GM19452 (cell line): ENCODE results near the gene GHRH.

Source experiments
- ATAC-seq: cut with Tn5 transposase; IDR thresholded peaks from one replicate; pipeline ENCODE4 v1.9.1; 2021; ENCODE audit not compliant: unreplicated experiment

Gene GHRH

GRCh38 chr20:37240337-37241067, 21.1 kb downstream of the GHRH start:
- no peak for ATAC-seq

- no peak for ATAC-seq
Measured at GRCh38 chr20:37238935-37239451, 22.6 kb downstream of the GHRH start.

- no peak for ATAC-seq
Measured at GRCh38 chr20:37238426-37238825, 23.2 kb downstream of the GHRH start.

GRCh38 chr20:37237656-37238055, 24.0 kb downstream of the GHRH start:
- ATAC-seq, result no peak

GRCh38 chr20:37236462-37236861, 25.2 kb downstream of the GHRH start:
- no peak for ATAC-seq

GRCh38 chr20:37235065-37235464, 26.5 kb downstream of the GHRH start:
- ATAC-seq, result no peak

- no peak for ATAC-seq
Measured at GRCh38 chr20:37234254-37234581, 27.4 kb downstream of the GHRH start.

GRCh38 chr20:37233548-37234253, 27.9 kb downstream of the GHRH start:
- no peak for ATAC-seq

- no peak for ATAC-seq
Measured at GRCh38 chr20:37231947-37232630, 29.5 kb downstream of the GHRH start.

- ATAC-seq, result no peak
Measured at GRCh38 chr20:37230200-37230599, 31.4 kb downstream of the GHRH start.

- no peak for ATAC-seq
Measured at GRCh38 chr20:37229357-37229756, 32.3 kb downstream of the GHRH start.

- no peak for ATAC-seq
Measured at GRCh38 chr20:37228656-37229055, 33.0 kb downstream of the GHRH start.

GRCh38 chr20:37228082-37228481, 33.5 kb downstream of the GHRH start:
- ATAC-seq, result no peak

GRCh38 chr20:37226889-37227288, 34.7 kb downstream of the GHRH start:
- no peak for ATAC-seq

GRCh38 chr20:37225146-37225545, 36.5 kb downstream of the GHRH start:
- ATAC-seq, result no peak

- ATAC-seq, result no peak
Measured at GRCh38 chr20:37223053-37223452, 38.6 kb downstream of the GHRH start.

GRCh38 chr20:37222086-37222485, 39.5 kb downstream of the GHRH start:
- ATAC-seq, result no peak

- no peak for ATAC-seq
Measured at GRCh38 chr20:37220731-37221130, 40.9 kb downstream of the GHRH start.

GRCh38 chr20:37219751-37220668, 41.6 kb downstream of the GHRH start:
- no peak for ATAC-seq

- ATAC-seq, result no peak
Measured at GRCh38 chr20:37218976-37219375, 42.6 kb downstream of the GHRH start.

GRCh38 chr20:37218441-37218840, 43.2 kb downstream of the GHRH start:
- no peak for ATAC-seq
